Activated CD4-positive, alpha-beta T cell treated with anti-CD3 and anti-CD28 coated beads, Interleukin-2, amount 10 ng/mL, durations not matched to agents 24 days and 14 days (primary cell): ENCODE results near the gene PLBD2. TPM values are rescaled to one million over a fixed set of nuclear protein-coding genes. Genes with fewer than 3 reads are reported as not detected.

Experiments used
- DNase-seq: peaks from one replicate; pipeline ENCODE4 v3.0.0; 2022
- H3K27ac Mint-ChIP-seq: one replicate; pipeline ENCODE4 v1.8.0; 2022; ENCODE audit warnings: mild to moderate bottlenecking, mixed read lengths
- H3K27me3 Mint-ChIP-seq: one replicate; pipeline ENCODE4 v1.8.0; 2022; ENCODE audit warnings: mixed read lengths
- H3K36me3 Mint-ChIP-seq: one replicate; pipeline ENCODE4 v1.8.0; 2022; ENCODE audit warnings: low read depth, mild to moderate bottlenecking, mixed read lengths
- H3K4me1 Mint-ChIP-seq: one replicate; pipeline ENCODE4 v1.8.0; 2021; ENCODE audit warnings: mixed read lengths
- H3K4me3 Mint-ChIP-seq: one replicate; pipeline ENCODE4 v1.8.0; 2022; ENCODE audit warnings: mild to moderate bottlenecking, moderate library complexity, mixed read lengths
- H3K9me3 Mint-ChIP-seq: one replicate; pipeline ENCODE4 v1.8.0; 2021; ENCODE audit warnings: mixed read lengths
- intact Hi-C: fragments of 100-400 bp; cut with micrococcal nuclease; formaldehyde crosslinking; loops from one replicate; pipeline ENCODE4 v1.15.1; 2023
- total RNA-seq: library from RNA; stranded (reverse); gene quantifications from 2 replicates; pipeline ENCODE4 v1.2.3, GENCODE V29; 2022

The PLBD2 gene
- total RNA-seq, 1 donor from 2014 or later, result 16.3 TPM

DNA sequence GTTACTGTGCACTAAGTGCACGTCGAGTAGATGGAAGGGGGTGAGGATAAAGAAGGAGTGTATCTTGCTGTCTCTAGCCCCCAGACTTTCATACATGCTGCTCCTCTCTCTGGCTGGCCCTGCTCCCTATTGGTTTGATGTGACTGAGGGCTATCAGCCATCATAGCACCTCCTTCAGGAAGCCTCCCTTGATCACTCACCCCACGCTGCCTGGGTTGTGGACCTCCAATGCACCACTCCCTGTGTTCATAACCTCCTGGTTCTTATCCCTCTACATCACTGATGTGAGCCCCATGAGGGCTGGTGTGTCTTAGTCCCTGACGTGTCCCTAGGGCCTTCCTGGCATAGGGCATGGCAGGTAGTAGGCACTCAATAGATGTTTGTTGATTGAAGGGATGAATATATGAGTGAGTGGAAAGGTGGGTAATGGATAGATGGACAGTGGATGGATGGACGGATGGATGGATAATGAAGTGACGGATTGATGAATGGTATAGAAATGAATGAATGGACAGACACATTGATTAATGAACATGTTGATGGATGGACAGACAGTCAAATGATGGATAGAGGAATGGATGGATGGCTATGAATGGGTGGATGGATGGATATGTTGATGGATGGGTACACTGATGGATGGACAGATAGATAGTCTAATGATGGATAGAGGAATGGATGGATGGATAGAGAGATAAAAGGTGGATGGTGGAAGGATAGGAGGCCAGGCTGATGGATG is 78.8 kb downstream of the PLBD2 start:
- intact Hi-C loops, result no loop called here
- no peak for DNase-seq
- Mint-ChIP-seq H3K9me3 (no peaks in the 10 kb centered on the region), H3K27ac (no peak overlapping the region), H3K27me3 (peaks cover 2% of the 10 kb centered on the region), H3K4me3 (no peak overlapping the region), H3K36me3 (no peaks in the 10 kb centered on the region), H3K4me1 (no peaks in the 10 kb centered on the region)

DNA sequence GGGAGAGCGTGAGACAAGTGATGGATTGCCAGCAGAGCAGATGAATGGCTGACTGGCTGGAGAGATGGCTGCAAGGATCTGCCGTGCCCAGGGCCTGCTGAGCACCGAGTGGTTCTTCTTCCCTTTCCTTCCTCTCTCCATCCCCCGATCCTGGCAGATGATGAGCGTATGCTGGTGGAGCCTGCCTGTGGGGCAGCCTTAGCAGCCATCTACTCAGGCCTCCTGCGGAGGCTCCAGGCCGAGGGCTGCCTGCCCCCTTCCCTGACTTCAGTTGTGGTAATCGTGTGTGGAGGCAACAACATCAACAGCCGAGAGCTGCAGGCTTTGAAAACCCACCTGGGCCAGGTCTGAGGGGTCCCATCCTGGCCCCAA is 79.3 kb downstream of the PLBD2 start:
- Mint-ChIP-seq H3K27ac (no peak overlapping the region), H3K4me1 (no peaks in the 10 kb centered on the region), H3K27me3 (no peaks in the 10 kb centered on the region), H3K36me3 (no peaks in the 10 kb centered on the region), H3K9me3 (no peaks in the 10 kb centered on the region), H3K4me3 (no peak overlapping the region)
- intact Hi-C loops, result no loop called here
- no peak for DNase-seq

GRCh38 chr12:113438523-113439300 is 80.3 kb downstream of the PLBD2 start:
- Mint-ChIP-seq H3K36me3 (no peaks in the 10 kb centered on the region), H3K9me3 (no peaks in the 10 kb centered on the region), H3K27me3 (peaks cover 2% of the 10 kb centered on the region), H3K4me1 (no peaks in the 10 kb centered on the region), H3K27ac (no peak overlapping the region), H3K4me3 (no peak overlapping the region)
- intact Hi-C loops, result no loop called here
- no peak for DNase-seq

DNA sequence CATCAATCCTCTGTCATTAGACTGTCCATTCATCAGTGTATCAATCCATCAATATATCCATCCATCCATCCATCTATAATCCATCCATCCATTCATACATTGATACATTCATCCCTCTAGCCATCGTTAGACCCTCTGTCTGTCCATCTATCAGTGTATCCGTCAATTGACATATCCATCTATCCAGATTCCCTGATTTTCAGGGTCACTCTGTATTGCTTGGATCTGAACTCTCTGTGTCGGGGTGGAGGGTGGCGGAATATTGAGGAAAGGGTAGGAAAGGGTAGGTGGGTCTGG is 80.9 kb downstream of the PLBD2 start:
- Mint-ChIP-seq H3K27ac (no peak overlapping the region), H3K4me1 (no peaks in the 10 kb centered on the region), H3K27me3 (peaks cover 2% of the 10 kb centered on the region), H3K9me3 (no peaks in the 10 kb centered on the region), H3K36me3 (no peaks in the 10 kb centered on the region), H3K4me3 (no peak overlapping the region)
- intact Hi-C loops, result no loop called here
- no peak for DNase-seq

DNA sequence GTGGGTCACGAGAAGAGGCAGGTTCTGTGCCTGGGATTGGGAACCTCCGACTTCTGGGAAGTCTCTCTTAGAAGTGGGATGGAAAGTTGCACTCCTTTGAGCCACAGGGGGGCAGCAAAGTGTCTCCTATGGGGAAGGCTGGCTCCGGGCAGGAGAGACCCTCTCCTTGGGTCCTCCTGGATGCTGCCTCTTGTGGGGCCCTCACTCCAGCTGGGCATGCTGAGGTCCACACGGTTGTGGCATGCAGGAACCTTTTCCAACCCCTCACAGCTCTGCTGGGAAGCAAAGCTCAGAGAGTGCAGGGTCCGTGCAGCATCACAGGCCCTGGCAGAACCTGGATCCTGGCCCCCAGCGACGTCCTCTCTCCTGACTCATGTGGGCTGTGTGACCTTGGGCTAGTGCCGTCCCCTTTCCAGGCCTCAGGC is 81.2 kb downstream of the PLBD2 start:
- no peaks in the 10 kb centered on the region for H3K36me3 Mint-ChIP-seq
- H3K27me3 Mint-ChIP-seq, result peaks cover 2% of the 10 kb centered on the region
- no peak overlapping the region for H3K27ac Mint-ChIP-seq
- intact Hi-C loops, result no loop called here
- no peak overlapping the region for H3K4me3 Mint-ChIP-seq
- H3K9me3 Mint-ChIP-seq, result no peaks in the 10 kb centered on the region
- H3K4me1 Mint-ChIP-seq, result no peaks in the 10 kb centered on the region
- DNase-seq, result no peak

- H3K36me3 Mint-ChIP-seq, result no peaks in the 10 kb centered on the region
- H3K4me3 Mint-ChIP-seq, result no peak overlapping the region
- H3K4me1 Mint-ChIP-seq, result no peaks in the 10 kb centered on the region
- intact Hi-C loops, result no loop called here
- H3K9me3 Mint-ChIP-seq, result no peaks in the 10 kb centered on the region
- H3K27ac Mint-ChIP-seq, result no peak overlapping the region
- DNase-seq, result no peak
- H3K27me3 Mint-ChIP-seq, result peaks cover 2% of the 10 kb centered on the region
Measured at GRCh38 chr12:113440336-113440735, 81.9 kb downstream of the PLBD2 start.

Other genes starting within 250 kb of the PLBD2 start
- gene RASAL1, start 222.8 kb upstream of the PLBD2 start, total RNA-seq, result 0.52 and 1.1 TPM in 2 replicates
- not detected in 2 replicates for gene CFAP73, start 208.9 kb upstream of the PLBD2 start, total RNA-seq
- gene DDX54, start 173.1 kb upstream of the PLBD2 start, total RNA-seq, result 122 and 127 TPM in 2 replicates
- gene RITA1, start 172.9 kb upstream of the PLBD2 start, total RNA-seq, result 25.5 and 25.8 TPM in 2 replicates
- gene TPCN1, start 137.1 kb upstream of the PLBD2 start, total RNA-seq, result 31.0 and 33.7 TPM in 2 replicates
- 19.5 and 20.0 TPM in 2 replicates for gene SLC8B1, start 23.5 kb upstream of the PLBD2 start, total RNA-seq
- gene SDS, start 45.3 kb downstream of the PLBD2 start, total RNA-seq, result not detected in 2 replicates
- gene SDSL, start 63.8 kb downstream of the PLBD2 start, total RNA-seq, result 0.61 and 0.78 TPM in 2 replicates
- gene LHX5, start 113.3 kb downstream of the PLBD2 start, total RNA-seq, result not detected in 2 replicates